ENCODE data around the gene EXTL1.
A peak's percentile ranks its signal among the peaks of the same experiment; 100 is the strongest.

Gene EXTL1

DNA sequence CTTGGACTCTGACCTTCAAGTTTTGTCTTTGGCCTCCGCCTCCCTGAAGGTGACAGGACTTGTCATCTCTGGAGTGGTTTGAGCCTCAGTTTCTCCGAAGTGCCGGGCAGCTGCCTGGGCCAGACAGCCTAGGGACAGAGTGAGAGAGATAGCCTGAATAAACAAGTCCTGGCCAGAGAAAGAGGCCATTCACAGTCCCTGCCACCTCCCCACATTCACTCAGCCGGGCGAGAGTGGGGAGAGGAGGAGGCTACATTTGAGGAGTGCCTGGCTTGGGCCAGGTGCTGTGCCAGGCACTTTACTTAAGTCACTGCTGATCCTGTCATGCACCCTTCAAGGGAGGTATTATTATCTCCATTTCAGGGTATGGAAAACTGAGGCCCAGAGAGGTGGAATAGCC is 3.5 kb downstream of the EXTL1 start:
- DNase-seq = no peak

DNA sequence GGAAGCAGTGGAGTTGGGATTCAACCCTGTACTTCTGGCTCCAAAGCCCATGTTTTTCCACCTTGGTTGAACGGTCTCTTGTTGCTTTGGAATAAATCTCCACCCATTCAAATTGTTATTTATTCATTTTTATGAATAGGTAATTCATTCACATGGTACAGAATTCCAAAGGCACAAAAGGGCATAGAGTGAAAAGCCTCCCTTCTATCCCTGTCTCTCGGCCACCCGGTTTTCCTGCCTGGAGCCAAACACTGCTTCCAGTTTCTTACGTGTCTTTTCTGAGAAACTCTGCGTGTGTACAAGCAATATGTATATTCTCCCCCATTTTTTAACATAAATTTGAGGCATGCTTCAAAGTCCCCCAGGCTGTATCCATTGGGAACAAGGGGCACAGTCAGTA is 3.9 kb downstream of the EXTL1 start:
- DNase-seq = no peak

DNA sequence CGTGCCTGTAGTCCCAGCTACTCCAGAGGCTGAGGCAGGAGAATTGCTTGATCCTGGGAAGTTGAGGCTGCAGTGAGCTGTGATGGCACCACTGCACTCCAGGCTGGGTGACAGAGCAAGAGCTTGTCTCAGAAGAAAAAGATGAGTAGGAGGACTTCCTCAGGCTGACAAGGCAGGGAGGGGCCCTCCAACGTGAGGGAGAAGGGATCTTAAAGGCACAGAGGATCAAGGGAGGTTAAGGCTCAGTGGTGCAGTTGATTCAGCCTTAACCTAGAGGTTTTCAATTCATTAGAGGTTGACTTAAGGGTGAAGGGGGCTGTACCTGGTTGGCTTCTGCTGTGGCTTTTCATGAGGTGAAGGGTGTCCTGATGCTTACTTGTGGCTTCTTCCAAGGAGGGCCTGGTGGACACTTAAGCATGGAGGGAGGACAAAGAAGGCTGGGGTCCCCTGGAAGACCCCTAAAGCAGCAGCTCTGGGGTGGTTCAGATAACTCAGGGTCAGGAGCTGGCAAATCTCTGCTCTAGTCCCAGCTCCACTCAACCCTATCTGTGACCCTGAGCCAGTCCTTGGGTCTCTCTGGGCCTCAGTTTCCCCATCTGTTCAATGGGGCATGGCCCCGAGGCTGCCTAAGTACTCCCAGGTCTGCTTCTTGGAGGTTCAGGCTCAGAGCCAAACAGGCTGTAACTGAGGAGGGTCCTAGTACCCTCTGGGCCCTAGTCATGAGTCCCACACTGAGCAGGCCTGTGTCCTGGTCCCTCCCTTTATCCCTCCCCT is 6.3 kb downstream of the EXTL1 start:
- DNase-seq = no peak

DNA sequence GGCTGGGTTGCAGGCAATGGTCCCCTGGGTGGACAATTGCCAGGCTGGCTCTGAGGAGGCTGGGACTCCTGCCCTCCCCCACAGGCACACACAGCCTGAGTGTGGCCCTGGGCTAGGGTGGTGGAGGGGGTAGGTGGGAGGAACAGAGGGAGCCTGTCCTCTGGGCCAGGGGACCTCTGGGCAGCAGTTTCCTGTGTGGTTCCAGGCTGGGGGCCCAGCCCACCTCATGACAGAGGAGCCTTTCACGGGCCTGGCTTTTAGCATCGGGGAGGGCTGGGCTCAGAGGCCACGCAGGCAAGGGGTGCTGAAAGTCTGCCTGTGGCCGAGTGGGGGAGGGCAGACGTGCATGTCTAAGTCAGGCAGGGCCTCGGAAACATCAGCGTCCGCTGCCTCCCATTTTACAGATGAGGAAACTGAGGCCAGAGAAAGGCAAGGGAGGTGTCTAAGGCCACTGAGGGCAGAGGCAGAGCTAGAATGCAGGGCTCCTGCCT is 7.0 kb downstream of the EXTL1 start:
- no peak for DNase-seq

DNA sequence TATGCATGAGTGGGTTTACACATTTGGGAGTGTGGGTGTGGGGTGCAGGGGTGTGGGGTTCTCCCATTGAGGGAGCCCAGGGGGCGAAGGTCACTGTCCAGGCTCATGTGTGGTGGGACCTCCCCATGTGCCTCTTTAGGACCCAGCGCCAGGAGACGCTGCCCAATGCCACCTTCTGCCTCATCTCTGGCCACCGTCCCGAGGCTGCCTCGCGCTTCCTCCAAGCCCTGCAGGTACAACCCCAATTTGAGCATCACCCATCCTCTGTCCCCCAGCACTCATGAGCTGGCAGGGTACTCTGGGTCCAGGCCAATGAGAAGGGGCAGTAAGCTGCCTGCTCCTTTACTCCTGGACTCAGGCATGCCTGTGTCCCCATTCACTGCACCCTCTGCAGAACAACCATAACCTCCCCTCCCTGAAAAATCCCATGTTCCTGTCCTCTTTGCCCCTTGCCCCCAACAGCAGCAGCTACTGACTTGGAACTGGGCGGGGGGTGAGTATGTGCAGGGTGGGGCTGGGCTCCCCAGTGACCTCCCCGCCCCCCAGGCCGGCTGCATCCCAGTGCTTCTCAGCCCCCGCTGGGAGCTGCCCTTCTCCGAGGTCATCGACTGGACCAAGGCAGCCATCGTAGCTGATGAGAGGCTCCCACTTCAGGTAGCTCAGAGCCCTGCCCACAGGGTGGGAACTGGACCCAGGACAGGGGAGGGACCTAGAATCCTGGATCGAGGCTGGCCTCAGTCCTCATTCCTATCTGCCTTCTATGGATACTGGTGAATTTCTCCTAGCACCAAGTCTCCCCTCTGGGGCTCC is 7.7 kb downstream of the EXTL1 start:
- no peak for DNase-seq

DNA sequence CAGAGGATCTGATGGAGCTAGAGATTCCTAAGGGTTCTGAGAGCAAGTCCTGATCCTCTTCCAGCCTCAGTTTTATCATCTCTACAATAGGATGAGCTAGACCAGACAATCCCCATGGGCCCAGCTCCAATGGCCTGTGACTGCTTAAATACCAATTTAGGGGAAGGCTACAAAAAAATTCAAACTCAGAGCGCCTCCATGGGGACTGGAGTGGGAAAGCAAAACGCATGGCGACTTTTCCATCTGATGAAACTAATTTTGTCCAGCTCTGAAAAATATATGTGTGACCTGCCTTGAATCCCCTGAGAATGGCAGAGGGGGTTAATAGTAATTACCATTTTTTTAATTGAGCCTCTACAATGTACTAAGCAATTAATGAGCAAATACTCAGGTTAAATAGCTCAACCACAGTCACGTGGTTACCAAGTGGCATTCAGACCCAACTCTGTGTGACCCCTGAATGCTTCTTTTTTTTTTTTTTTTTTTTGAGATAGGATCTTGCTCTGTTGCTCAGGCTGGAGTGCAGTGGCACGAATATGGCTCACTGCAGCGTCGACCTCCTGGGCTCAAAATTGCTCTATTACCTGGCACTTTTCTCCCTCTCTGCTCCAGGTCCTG is 8.4 kb downstream of the EXTL1 start:
- DNase-seq = no peak

DNA sequence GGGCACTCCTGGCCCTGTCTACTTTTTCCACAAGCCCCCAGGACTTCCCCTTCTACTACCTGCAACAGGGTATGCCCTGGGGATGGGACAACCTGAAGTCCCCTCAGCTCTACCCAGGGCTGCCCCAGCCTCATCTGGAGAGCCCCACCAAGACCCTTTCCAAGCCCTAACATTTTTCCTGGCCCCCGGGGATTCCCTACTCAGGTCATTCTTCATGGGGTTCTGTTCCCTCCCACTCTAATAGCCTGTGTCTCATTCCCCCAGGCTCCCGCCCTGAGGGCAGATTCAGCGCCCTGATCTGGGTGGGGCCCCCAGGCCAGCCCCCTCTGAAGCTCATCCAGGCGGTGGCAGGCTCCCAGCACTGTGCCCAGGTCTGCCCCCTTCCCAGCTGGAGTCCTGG is 9.6 kb downstream of the EXTL1 start:
- DNase-seq = no peak

DNA sequence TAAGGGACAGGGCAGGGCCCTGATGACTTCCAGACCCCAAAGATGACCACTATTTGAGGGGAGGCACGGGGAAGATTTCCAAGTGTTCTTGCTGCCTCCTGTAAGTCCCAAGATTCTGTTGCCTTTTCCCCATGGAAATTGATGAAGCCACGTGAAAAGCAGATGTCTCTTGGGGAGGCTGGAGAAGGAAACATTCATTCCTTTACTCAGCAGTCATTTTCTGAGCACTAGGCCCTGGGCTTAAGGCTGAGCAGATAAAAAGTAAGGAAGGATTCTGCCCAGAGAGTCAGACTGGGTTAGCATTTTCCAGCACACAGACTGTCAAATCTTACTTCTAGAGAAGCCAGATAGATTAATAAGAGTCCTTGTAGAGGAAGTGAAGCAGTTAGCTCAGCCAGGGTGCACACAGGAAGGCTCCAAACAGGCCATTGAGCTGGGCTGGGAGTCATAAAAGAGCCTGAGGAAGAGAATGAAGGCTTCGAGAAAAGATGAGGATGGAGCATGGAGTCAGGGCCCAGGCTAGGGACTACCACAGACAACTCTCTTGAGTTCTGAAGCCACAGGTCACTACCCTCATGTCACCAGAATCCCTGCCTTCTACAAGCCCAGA is 10.1 kb downstream of the EXTL1 start:
- no peak for DNase-seq

DNA sequence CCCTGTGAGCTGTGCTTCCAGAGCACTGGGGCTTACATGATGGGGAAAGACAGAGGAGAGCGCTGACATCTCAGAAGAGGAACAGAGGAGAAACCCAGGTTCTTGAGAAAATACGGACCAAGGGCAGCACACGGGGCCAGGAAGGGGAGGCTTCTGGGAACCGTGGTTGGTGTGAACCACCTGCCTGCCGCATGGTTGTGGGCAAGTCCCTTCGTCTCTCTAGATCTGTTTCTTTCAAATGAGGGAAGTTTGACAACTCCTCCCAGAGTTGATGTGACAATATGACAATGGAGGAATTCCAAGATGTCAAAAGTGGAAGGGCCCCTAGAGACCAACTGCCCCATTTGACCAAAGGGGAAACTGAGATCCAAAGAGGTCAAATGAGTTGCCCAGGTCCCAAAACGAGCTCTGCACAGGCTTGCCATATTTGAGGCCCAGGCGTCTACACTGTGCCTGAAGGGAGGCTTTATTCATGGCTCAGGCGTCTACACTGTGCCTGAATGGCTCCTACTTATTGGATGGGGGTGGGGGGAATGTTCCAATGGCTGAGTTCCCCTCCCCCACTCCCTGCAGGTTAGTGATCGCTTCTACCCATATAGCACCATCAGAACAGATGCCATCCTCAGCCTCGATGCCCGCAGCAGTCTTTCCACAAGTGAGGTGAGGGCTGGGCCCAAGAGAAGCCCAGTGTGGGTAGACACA is 11.2 kb downstream of the EXTL1 start:
- no peak for DNase-seq

DNA sequence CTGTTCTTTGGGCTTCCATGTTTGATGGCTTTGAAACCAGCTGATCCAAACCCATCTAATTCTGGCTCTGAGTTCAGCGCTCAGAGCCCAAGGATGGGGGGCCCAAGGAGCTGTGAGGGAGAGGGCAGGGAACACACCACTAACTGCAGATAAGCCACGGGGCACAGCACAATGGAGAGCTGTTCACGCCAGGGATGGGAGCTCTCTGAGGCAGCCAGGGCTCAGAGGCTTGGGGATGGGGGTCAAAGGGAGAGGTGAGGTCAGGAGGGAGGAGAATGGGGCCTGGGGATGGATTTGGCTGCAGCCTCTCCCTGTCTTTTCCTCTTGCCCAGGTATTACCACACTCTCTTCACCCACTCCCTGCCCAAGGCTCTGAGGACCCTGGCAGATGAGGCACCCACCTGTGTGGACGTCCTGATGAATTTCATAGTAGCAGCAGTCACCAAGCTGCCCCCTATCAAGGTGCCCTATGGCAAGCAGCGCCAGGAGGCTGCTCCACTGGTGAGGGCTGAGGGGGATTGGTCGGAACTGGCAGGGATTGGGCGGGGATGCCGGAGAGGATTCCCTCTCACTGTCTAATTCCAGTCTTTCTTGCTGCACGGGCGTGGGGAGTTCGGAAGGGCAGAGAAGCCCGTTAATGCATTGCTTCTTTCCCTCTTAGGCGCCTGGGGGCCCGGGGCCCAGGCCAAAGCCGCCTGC is 13.1 kb downstream of the EXTL1 start:
- peak; percentile 7 for DNase-seq

DNA sequence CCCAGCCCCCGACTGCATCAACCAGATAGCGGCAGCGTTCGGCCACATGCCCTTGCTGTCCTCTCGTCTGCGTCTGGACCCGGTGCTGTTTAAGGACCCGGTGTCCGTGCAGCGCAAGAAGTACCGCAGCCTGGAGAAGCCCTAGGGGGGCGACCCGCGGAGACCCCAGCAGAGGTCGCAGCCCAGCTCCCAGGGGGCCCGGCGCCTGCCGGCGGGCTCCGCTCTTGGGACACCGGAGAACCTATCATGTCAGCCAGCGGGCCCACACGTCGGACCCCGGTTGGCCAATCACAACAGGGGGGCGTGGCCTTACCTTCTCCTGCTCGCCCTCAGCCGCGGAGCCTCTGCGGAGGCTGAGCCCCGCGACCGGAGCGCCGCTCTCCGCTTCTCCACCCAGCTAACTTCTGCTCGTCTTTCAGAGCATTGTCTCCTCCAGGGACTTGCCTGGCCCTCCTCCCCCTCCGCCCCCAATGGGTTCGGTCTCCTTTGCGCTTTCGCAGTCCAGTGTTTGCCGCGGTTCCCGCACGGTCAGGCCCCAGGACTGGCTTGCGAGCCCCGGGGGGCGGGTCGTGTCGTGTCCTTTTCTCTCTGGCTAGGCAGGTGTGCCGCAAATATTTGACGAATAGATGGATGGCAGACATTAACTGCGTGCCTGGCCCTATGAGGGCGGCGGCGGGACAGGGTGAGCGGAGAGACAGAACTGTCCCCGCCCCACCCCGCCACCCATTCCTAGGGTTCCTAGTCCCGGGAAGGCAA is 13.8 kb downstream of the EXTL1 start:
- DNase-seq = peak; percentile 94

DNA sequence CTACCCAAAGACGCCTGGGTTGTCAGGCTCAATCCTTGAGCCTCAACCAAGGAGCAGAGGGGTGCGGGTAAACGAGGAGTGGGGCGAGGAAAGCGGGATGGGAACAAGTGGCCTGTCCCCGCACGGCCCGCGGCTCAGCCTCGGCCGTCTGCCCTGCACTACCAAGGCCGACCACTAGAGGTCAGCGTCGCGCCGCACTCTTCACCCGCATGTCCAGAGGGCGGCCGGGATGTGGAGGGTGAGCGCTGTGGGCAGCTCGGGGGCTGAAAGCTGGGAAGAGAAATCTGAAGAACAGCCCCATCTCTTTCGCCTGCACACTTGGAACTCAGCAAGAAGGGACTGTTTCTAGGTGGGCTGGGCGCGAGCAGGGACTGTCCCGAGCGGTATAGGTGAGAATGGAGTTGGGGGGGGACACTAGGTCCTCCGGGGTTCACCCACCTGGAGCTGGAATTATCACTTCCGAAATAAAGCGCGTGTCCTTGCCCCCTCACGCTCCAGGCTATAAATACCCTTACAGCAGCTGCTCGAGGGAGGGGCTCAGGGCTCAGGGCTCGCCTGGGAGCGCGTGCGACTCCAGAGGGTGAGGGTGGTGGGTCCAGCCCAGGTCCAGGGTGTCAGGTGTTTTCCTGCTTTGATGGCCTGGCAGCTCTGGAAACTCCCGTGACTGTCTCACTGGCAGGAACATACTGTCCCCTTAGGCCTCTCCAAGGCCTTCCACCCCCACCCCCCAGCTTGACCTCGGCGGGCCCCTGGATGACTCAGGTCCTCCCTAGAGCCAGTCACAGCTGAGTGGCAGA is 14.6 kb downstream of the EXTL1 start:
- DNase-seq = peak; percentile 82

DNA sequence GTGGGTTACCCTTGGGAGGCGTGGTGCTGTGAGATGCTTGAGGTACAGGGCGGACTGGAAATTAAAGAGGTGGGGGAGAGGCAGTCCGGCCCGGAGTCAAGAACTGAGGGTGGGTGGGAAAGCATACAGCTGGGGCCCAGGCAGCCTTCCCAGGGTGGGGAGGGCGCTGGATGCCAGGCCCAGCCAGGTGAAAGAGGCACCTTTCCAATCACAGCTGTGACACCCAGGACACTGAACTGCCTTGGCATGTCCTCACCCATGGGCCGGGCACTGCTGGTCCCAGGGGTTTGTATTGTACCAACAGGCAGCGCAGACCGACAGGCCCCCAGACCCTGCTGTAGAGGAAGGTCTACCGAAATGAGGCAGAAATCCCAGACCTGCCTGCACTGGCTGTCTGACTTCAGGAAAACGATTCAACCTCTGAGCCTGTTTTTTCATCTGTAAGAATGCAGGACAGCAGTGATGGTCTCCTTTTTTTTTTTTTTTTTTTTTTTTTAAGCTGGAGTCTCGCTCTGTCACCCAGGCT is 15.2 kb downstream of the EXTL1 start:
- no peak for DNase-seq

DNA sequence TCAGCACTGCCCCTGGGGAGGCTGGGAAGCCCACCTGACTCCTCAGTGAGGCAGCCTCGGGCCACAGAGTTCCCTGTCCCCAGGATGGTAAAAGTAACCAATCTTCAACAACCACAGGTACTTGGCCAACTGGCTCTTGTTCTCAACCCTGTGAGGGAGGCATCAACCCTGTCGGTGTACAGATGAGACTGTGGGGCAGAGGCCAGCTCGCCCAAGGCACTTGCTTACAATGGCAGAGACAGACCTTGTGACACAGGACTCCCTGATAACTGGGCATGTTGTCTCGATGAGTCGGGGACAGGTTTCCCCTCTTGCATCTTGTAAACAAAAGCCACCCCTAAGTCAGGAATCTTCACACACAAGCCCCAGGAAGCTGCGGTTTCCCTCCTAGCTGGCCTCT is 16.3 kb downstream of the EXTL1 start:
- no peak for DNase-seq

DNA sequence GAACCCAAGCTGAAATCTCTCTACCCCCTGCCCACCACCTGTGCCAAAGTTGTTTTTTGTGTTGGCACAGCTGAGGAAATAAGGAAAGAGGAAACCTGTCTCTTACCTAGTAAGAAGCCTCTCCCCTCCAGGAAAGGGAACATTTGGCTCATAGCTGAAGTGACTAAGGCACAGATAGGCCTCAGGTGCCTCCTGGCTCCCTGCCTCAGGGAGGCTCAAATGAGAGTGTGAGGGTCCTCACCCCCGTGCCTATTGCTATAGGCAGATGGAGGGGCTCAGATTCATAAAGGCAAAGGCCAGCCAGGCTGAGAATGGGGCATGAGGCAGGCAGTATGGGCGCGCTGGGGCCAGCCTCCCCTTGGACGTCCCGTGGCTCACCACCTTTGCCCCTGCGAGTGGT is 16.9 kb downstream of the EXTL1 start:
- DNase-seq = no peak

DNA sequence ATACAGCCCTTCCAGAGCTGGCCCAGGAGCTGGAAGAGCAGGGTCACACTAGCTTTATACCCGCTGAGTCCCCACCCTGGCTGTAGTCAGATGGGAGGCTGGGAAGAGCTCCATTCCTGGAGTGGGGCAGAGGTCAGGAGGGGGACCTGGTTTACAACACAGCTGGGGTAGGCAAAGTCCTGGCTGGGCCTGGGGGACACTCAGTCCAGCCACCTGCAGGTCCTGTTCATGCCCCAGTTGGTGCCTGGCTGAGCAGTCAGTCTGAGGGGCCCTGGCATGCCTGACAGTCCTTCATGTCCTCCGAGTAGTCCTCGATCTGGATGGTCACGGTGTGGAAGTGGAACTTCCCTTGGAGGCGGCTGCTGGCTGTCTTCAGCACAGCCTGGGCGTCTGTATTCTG is 17.3 kb downstream of the EXTL1 start:
- no peak for DNase-seq

DNA sequence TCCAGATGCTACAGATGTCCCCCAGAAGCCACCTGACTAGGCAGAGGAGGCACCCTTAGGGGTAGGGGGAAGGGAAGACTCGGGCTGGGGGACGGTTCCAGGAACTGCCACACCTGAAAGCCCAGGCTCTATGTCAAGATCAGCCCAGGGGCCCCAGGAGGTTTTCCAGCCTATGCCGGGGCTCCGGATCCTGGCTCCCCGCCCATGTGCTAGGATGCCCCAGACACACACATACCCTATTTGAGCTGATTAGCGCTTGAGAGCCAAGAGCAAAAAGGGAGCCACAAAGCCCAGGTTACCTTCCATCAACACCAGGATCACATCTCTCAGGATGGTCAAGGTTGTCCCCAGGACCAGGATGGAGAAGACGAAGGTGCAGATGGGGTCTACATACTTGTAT is 19.8 kb downstream of the EXTL1 start:
- no peak for DNase-seq

DNA sequence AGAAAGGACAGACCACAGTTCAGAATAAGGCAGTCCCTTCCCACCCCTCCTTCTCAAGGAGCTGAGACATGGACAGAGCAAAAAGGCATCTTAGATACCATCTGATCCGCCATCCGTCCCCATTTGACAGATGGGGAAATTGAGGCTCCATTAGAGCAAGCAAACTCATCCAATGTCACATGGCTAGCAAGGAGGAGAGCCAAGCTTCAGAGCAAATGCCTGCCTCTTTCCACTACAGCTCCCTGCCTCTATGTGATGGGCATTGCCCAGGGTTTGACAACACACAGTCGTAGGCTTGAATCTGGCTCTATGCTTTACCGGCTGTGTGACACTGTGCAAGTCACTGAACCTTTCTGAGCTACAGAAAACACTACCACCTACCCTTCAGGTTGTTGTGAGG is 20.4 kb downstream of the EXTL1 start:
- DNase-seq = no peak

DNA sequence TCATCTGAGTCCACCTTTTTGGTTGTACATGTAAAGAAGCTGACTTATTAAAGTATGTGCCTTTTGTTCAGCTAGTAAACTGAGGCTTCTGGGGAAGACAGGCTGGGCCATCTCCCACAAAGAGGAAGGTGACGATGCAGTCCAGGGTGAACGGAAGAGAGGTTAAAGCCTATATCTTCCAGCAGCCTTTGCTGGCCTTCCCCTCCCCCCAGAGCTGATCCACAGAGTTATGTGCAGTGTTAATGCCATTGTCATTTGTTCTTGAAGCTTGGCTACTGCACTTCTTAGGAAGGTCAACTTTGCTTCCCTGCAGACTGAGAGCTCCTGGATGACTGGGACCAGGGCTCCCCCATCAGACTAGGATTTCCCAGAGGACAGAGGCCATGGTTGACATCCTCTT is 22.2 kb downstream of the EXTL1 start:
- no peak for DNase-seq

DNA sequence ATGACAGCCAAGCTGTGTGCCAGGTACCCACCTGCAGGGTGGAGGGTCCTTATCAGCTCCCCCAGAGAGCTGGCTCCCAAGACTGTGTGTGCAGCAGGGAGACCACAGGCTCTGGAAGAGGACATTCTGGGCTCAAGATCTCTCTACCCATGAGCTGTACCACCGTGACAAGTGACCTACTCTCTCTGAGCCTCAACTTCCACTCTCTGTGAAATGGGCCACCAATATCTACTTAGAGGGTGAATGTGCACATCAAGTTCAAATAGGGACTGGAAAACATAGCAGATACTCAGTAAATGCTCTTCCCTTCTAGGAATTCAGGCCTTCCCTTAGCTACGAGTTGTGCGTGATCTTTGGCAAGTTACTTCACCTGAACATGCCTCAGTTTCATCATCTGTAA is 22.8 kb downstream of the EXTL1 start:
- no peak for DNase-seq
